GM06990 (cell line): ENCODE measurements around the gene CD247.

Experiments used
- DNase-seq: peaks from one replicate; pipeline ENCODE4 v3.0.0-alpha.2; 2011; ENCODE audit not compliant: insufficient read length; ENCODE audit errors: extremely low read depth
- H3K27me3 ChIP-seq: replicated peaks from 2 replicates; pipeline ENCODE4 v1.6.0; 2011; ENCODE audit warnings: low read length; ENCODE audit not compliant: control insufficient read depth, insufficient read depth
- H3K36me3 ChIP-seq: 2 replicates; pipeline ENCODE4 v1.5.1; 2011; ENCODE audit warnings: low read length; ENCODE audit not compliant: control insufficient read depth, insufficient read depth
- H3K4me3 ChIP-seq: replicated peaks from 2 replicates; pipeline ENCODE4 v1.5.1; 2011; ENCODE audit warnings: low read depth, mild to moderate bottlenecking, control low read depth, low read length
- CTCF ChIP-seq: IDR thresholded peaks from 2 replicates; pipeline ENCODE4 v1.5.1; 2011; ENCODE audit warnings: low read length, control low read depth, mild to moderate bottlenecking, inconsistent platforms; ENCODE audit not compliant: insufficient read depth, poor library complexity, severe bottlenecking

CD247 gene

DNA sequence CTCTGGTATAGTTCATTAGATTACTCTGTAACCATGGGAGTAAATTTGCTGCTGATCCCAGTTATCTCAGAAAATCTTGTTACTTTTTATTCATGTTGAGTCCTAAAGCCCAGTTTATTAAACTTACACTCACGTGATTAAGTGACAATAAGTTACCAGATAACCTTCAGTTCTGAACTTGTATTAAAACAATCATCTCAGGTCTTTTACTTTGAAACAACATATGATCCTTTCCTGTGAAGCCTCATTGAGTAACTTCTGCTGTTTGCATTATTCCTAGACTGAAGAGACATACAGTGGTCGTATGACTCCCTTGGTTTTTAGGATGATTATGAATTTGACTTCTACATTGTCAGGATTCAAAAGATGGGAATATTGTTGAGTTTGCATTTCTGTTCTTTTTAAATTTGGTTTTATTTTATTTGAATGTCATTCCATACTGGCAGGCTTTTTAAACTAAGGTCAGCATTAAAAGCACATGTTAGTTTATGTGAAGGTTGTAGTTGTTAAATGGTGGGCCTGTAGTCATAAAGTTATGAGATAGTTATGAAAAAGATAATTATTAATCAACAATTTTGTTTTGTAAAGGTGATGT is 117.9 kb downstream of the CD247 start:
- peaks cover 7% of the 10 kb centered on the region for H3K36me3 ChIP-seq
- no peaks in the 10 kb centered on the region for H3K27me3 ChIP-seq
- DNase-seq: no peak
- no peak overlapping the region for H3K4me3 ChIP-seq
- TF ChIP-seq CTCF: no peak

DNA sequence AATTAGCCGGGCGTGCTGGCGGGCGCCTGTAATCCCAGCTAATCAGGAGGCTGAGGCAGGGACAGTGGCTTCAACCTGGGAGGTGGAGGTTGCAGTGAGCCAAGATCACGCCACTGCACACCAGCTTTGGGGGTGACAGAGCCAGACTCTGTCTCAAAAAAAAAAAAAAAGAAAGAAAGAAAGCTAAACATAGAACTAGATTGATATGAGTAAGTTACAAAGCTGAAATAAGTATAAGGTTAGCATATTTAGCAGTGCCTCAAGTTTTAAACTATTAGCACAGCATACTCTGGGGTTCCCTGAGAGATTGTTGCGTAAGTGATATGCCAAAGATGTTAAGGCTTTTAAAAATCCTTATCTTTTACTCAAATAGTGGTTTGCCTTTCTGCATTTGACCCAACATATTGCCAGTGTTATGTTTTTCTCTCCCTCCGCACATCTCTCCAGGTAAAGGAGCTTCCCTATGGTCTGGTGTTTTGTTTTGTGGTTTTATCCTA is 126.1 kb downstream of the CD247 start:
- no peak for DNase-seq
- Histone ChIP-seq H3K27me3 (no peaks in the 10 kb centered on the region), H3K36me3 (peaks cover 4% of the 10 kb centered on the region), H3K4me3 (no peak overlapping the region)
- TF ChIP-seq CTCF: no peak

GRCh38 chr1:167388976-167389375 is 129.4 kb downstream of the CD247 start:
- no peak for DNase-seq
- H3K36me3 ChIP-seq: peaks cover 7% of the 10 kb centered on the region
- no peak for TF ChIP-seq CTCF
- H3K27me3 ChIP-seq: no peaks in the 10 kb centered on the region
- H3K4me3 ChIP-seq: no peak overlapping the region

GRCh38 chr1:167387251-167387910 is 130.9 kb downstream of the CD247 start:
- no peak for DNase-seq
- H3K4me3 ChIP-seq: no peak overlapping the region
- no peak for TF ChIP-seq CTCF
- H3K36me3 ChIP-seq: peaks cover 7% of the 10 kb centered on the region
- no peaks in the 10 kb centered on the region for H3K27me3 ChIP-seq
